Fibroblast of upper back skin (primary cell): ENCODE data around the gene CELF4.

ENCODE experiments used
- DNase-seq: peaks from one replicate; pipeline ENCODE4 v3.0.0-alpha.2; 2013

Gene CELF4

DNA sequence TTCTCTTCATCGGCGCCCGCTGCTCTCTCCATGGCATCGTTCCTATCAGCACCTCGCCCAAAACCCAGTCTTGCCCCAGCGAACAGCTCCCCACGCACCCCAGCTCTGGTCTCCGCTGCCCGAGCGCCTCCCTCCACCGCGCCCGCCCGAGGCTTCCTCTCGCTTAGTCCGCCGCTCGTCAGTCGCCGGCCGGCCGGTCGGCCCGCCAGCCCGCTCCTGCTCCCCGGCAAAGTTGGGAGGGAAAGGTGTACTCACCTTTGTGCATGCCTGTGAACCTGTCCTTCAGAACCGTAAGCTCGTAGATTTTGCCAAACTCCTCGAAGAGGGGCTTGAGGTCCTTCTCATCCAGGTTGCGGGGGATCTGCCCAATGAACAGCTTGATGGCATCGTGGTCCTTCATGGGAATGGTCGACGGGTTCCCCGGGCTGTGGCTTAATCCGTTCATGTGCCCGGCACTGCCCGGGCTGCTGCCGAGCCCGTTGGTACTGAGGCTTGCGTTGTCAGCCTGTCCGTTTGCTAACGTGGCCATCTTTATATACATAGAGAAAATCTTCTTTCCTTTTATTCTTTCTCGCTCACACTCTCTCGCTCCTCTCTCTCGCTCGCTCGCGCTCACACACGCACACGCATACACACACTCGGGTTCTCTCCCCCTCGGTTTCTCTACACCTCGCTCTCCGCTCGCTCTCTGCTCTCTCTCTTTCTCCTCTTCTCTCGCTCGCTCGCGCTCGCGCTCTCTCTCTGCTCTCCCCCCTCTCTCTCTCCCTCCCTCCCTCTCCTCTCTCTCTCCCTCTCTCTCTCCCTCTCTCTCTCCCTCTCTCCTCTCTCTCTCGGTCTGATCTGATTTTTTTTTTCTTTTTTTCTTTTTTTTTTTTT lies at the start of gene CELF4:
Gene CELF4 (minus strand): TSS at position 698 of the 876 bp plus-strand sequence.
- no peak for DNase-seq

DNA sequence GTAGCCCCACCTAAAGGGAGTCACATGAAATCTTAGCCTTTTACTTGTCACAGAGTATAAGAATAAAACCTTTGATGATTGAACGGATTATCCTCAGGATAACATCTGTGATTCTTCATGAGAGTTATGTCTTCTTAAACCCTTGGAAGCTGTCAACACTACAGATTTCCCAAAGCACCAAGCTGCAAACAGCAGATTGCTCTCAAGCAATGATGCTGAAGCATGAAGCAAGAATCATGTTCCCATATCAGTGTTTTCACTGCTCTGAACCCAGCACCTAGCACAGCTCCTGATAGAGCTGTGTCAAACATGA lies 47.6 kb upstream of the CELF4 start:
- no peak for DNase-seq

GRCh38 chr18:37612524-37613252 lies 47.1 kb upstream of the CELF4 start:
- no peak for DNase-seq

- no peak for DNase-seq
Observed at GRCh38 chr18:37611614-37612279, 46.1 kb upstream of the CELF4 start.

- no peak for DNase-seq
Observed at GRCh38 chr18:37608876-37609275, 43.3 kb upstream of the CELF4 start.

DNA sequence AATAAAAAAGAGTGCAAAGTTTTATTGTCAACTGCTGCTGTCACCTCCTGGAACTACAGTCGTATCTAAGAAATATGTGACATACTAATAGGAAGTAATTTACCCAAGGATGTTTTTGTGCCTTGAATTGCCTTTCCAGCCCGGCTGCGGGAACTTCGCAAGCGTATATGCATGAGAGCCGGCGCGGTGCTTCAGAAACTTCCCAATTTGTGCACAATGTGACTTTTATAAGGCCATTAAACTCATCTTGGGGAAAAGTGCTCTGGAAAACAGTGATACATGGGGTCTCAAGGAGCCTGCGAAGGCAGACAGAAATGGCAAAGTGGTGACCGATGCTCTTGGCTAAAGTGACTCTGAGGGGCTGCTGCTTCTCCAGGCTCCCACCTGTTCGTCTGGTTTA lies 41.7 kb upstream of the CELF4 start:
- DNase-seq, result no peak

DNA sequence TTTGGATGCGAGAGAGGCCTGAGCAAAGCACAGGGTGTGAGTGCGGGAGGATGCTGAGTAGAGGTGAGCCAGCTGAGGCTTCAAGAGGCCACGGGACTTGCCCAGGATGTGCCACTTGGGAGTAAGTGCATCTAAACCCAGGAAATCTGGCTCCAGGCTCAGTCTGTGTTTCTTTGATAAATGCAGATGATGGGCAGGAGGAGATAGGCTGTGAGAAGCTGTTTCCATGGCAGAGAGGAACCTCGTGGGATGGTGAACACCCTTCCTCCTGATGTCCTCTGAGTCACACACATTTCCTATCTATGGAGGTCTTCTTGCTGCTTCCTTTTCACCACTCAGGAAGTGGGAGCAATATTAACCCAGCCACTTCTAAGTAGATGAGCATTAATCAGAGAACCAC lies 38.4 kb upstream of the CELF4 start:
- DNase-seq, result no peak

GRCh38 chr18:37598966-37599896 lies 33.6 kb upstream of the CELF4 start:
- DNase-seq, result no peak

GRCh38 chr18:37598396-37598795 lies 32.8 kb upstream of the CELF4 start:
- DNase-seq, result no peak

DNA sequence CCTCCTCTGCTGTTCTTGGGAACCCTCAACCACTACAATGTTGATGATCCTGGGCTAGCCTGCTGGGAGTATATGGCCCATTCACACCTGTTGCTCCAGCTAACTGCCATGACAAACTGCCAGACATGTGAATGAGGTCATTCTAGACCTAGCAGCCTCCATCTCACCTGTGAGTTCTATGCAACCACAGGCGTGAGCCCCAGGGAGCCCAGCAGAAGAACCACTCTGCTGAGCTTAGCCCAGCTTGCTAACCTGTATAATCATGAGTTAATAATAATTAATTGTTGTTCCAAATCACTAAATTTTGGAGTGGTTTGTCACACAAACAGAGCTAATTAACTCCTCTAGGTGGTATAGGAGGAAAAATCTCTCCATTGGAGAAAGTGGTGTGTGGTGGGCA lies 24.7 kb upstream of the CELF4 start:
- no peak for DNase-seq

DNA sequence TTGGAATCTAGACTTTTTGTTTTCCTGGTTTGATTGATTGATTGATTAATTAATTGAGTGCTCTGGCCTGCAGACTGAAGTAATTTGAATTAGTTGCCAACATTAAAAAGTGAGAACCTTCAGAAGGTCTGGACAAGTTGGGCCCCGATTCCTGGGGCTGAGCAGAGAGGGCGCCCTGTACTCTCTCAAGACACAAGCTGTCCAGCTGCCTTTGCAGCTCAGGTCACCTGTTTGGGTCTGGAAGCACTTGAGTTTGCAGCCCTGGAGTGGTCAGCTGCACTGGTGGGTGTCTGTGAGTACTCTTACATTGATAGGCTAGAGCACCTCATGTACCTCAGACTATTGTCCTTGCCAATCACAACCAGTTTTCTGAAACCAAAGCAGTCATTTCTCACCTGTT lies 22.7 kb upstream of the CELF4 start:
- no peak for DNase-seq

GRCh38 chr18:37586656-37587225 lies 21.1 kb upstream of the CELF4 start:
- DNase-seq, result no peak

- DNase-seq, result no peak
Observed at GRCh38 chr18:37584952-37585695, 19.5 kb upstream of the CELF4 start.

DNA sequence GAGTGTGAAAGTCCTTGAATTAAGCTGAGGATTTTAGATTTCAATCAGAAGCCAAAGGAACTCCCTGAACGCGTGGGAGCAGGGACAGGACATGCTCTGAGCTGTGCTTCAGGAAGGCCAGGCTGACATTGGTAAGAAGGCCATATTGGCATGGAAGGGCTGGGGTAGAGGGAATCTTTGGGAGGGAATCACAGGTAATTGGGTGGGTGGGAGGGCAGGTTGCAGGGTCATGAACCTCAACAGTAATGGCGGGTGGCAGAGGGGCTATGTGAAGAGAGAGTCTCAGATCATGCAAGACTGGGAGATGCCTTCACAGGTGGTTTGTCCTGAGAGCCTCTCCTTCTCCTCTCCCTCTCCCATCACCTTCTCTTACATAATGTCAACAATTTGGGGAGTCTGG lies 18.6 kb upstream of the CELF4 start:
- DNase-seq, result no peak

DNA sequence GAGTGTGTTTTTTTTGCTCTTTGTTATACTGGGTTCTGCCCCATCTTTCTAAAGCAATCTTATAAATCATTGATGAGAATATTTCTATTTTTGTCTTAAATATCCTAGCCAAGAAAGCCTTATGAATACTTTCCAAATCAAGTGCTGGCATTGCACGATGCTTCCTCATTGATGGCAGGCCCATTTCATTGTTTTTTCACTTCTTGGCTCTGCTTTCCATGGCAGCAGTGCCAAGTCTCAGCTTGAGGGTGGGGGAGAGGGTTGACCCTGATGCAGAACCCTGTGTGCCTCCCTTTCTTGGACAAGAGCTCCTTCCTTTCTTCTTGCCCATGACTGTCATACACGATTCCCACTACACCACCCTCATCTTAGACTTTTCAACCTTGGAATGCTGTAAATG lies 16.7 kb upstream of the CELF4 start:
- no peak for DNase-seq

DNA sequence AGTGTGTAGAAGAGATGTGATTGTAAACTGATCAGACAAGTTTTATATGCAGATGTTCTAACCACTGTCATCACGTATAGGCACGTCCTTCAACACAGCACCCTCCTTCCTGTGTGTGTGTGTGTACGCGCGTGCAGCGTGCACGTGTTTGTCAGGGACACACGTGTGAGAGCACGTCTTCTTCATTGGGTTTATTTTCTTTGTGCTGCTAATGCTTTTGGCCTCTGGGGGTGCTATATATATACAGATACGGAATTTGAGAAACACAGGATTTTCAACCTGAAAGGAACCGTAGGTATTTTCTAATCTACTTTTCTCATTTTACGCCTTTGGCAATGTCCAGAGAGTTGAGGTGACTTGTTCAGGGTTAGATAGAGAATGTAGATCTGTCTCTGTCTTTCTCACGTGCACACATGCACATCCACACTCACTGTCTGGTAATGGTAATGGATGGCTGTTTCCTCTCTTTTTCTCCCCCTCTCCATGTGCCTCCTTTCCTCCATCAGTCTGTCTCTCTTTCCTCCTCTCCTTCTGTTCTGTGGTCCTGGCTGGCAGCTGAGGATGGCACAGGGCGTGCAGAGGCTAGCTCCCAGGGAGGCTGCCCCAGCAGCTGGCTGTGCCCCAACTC lies 13.4 kb upstream of the CELF4 start:
- DNase-seq, result peak; percentile 8

DNA sequence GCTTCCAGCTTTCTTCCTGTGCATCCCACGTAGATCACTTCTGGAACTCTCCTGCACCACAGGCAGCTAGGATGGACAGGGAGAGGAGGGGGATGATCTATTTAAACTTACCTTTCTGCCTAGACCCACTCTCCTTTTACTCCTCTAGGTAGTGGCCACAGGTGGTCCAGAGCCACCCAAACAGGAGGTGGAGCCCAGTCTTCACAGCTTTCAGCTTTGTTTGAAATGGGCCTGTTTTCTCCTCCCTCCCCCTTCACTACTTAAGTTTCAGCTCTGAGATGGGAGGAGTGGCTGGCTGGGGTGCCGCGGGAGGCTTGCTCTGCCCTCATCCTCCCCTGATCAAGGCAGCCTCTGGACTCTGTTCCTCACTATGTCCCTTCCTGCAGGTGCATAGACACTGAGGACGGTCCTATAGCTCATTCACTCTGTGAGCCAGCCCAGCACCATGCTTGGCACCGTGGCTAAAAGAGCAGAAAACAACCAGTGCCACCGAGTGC lies 12.6 kb upstream of the CELF4 start:
- no peak for DNase-seq

- no peak for DNase-seq
Observed at GRCh38 chr18:37577051-37577611, 11.5 kb upstream of the CELF4 start.

DNA sequence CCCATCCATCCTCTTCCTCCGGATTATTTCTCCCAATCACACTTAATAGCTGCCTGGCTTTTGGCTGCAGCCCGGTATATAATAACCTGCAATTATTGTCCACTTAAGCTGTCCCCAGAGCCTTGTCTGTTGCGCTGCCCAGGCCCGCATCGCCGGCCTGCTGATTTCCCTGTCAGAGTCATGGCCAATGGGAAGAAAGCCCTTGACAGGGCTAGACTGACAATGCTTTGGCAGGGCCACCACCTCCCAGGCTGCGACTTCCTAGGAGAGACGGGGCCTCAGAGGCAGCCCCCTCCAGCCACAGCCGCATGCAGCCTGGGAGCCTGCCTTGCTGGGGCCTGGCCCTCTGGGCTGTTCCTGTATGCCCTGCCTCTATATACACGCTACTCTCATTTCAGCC lies 10.0 kb upstream of the CELF4 start:
- DNase-seq, result no peak

DNA sequence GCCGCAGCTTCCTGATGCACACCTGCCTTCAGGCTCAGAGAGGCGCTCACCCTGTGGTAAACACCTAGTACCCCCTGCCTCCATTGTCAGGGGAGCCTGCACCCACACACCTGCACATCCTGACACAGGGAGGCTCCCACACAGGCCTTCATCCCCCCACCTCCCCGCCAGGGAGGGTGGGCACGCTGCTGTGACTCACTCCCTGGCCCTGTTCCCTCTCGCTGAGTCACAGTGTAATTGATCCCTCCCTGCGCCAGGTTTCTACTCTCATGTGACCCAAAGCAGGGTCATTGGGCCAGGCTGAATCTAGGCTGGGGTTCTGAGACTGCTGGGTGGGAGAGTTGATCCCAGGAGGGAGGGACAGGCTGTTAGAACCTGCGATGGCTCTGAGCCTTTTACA lies 8.5 kb upstream of the CELF4 start:
- DNase-seq, result no peak

GRCh38 chr18:37572736-37573135 lies 7.1 kb upstream of the CELF4 start:
- no peak for DNase-seq
